Liver (tissue), 9 donors: ENCODE results near the gene EIF2B2. TPM values are rescaled to one million over a fixed set of nuclear protein-coding genes. Genes with fewer than 3 reads are reported as not detected.

Source experiments
- DNase-seq: peaks from one replicate; pipeline ENCODE4 v3.0.0-alpha.2; 2017; ENCODE audit warnings: low spot score
- H3K27ac ChIP-seq, 2 donors: one replicate each; pipeline ENCODE4 v1.7.0; 2013; ENCODE audit warnings: inconsistent platforms in 2 of 2, low read length in 2 of 2, control low read depth in 1 of 2, low read depth in 1 of 2, mild to moderate bottlenecking in 1 of 2
- H3K27me3 ChIP-seq, 4 donors: one replicate each; pipeline versions ENCODE4 v1.6.1 to v1.7.0; 2013; ENCODE audit warnings: low read length in 3 of 4, inconsistent platforms in 1 of 4, mild to moderate bottlenecking in 1 of 4, moderate library complexity in 1 of 4; ENCODE audit not compliant: control insufficient read depth in 4 of 4, insufficient read depth in 4 of 4
- H3K36me3 ChIP-seq, 4 donors: one replicate each; pipeline versions ENCODE4 v1.6.1 to v1.7.0; 2013; ENCODE audit warnings: low read length in 3 of 4, mild to moderate bottlenecking in 3 of 4, low read depth in 1 of 4, moderate library complexity in 1 of 4; ENCODE audit not compliant: control insufficient read depth in 4 of 4, insufficient read depth in 3 of 4
- H3K4me1 ChIP-seq, 4 donors: one replicate each; pipeline versions ENCODE4 v1.6.1 to v1.7.0; 2013; ENCODE audit warnings: low read length in 3 of 4, mild to moderate bottlenecking in 3 of 4, moderate library complexity in 1 of 4; ENCODE audit not compliant: control insufficient read depth in 4 of 4, insufficient read depth in 4 of 4
- H3K4me3 ChIP-seq, 3 donors: one replicate each; pipeline versions ENCODE4 v1.6.1 to v1.7.0; 2013; ENCODE audit warnings: low read length in 3 of 3, control low read depth in 1 of 3, low read depth in 1 of 3, mild to moderate bottlenecking in 1 of 3
- H3K9ac ChIP-seq, 2 donors: one replicate each; pipeline ENCODE4 v1.7.0; 2013; ENCODE audit warnings: low read length in 2 of 2, mild to moderate bottlenecking in 2 of 2, moderate library complexity in 2 of 2, control low read depth in 1 of 2, low read depth in 1 of 2
- H3K9me3 ChIP-seq, 4 donors: one replicate each; pipeline versions ENCODE4 v1.6.1 to v1.7.0; 2013; ENCODE audit warnings: low read length in 3 of 4; ENCODE audit not compliant: control insufficient read depth in 4 of 4
- EGR1 ChIP-seq, 2 donors: IDR thresholded peaks; 2 replicates each; pipeline ENCODE4 v1.6.1; 2016 to 2018; ENCODE audit warnings: antibody characterized with exemption in 2 of 2, low read depth in 2 of 2
- GABPA ChIP-seq, 2 donors: IDR thresholded peaks in 1 of 2; conservative IDR thresholded peaks in 1 of 2; 2 replicates each; pipeline ENCODE4 v1.6.1; 2016; ENCODE audit warnings: antibody characterized with exemption in 2 of 2, mild to moderate bottlenecking in 1 of 2, moderate library complexity in 1 of 2
- HNF4A ChIP-seq, 2 donors: conservative IDR thresholded peaks; 2 replicates each; pipeline ENCODE4 v1.6.1; 2016; ENCODE audit warnings: antibody characterized with exemption in 2 of 2, mild to moderate bottlenecking in 2 of 2
- HNF4G ChIP-seq: IDR thresholded peaks from 2 replicates; pipeline ENCODE4 v1.6.1; 2016; ENCODE audit warnings: antibody characterized with exemption
- RXRA ChIP-seq, 2 donors: IDR thresholded peaks; 2 replicates each; pipeline ENCODE4 v1.6.1; 2017 to 2018; ENCODE audit warnings: antibody characterized with exemption in 2 of 2, mild to moderate bottlenecking in 1 of 2
- SP1 ChIP-seq: IDR thresholded peaks from 2 replicates; pipeline ENCODE4 v1.6.1; 2018; ENCODE audit warnings: antibody characterized with exemption, mild to moderate bottlenecking
- TAF1 ChIP-seq: conservative IDR thresholded peaks from 2 replicates; pipeline ENCODE4 v1.6.1; 2016; ENCODE audit warnings: antibody characterized with exemption, mild to moderate bottlenecking
- YY1 ChIP-seq: IDR thresholded peaks from 2 replicates; pipeline ENCODE4 v1.6.1; 2016; ENCODE audit warnings: antibody characterized with exemption, mild to moderate bottlenecking
- WGBS: extraction: QIAGEN DNeasy Blood & Tissue Kit; methylation state at CpG from one replicate; pipeline ENCODE4 v1.1.7; 2013; 5-methylcytosine and 5-hydroxymethylcytosine counted together
- polyA plus RNA-seq, 2 donors: library from polyadenylated mRNA; stranded (reverse) in 1 of 2; unstranded in 1 of 2; fragments of 200-250 nt in 1 of 2; fragments of >200 nt in 1 of 2; fragmentation: Nextera tagmentation in 1 of 2; extraction: Ambion mirVana in 1 of 2; gene quantifications; one replicate each; pipeline versions ENCODE4 v1.2.1 to v1.2.3, GENCODE V29; 2013 to 2015
- total RNA-seq, 2 donors: library from RNA; depleted of rRNA; stranded (reverse); fragments of >200 nt; gene quantifications; one replicate each; pipeline ENCODE4 v1.2.3, GENCODE V29; 2014
- TF ChIP-seq, protein P1 (sequence below): fragments of 150-350 bp; IDR thresholded peaks from 2 replicates; pipeline ENCODE4 v1.5.1; 2017; ENCODE audit warnings: improper control_type of control experiment, low read depth, low read length; ENCODE audit not compliant: missing input control
- TF ChIP-seq, protein P2 (sequence below): IDR thresholded peaks from 2 replicates; pipeline ENCODE4 v1.6.1; 2016; ENCODE audit warnings: antibody characterized with exemption, mild to moderate bottlenecking
- TF ChIP-seq, protein P3 (sequence below): IDR thresholded peaks from 2 replicates; pipeline ENCODE4 v1.6.1; 2016; ENCODE audit warnings: antibody characterized with exemption
- TF ChIP-seq, protein P4 (sequence below): IDR thresholded peaks from 2 replicates; pipeline ENCODE4 v1.6.1; 2016; ENCODE audit warnings: antibody characterized with exemption
- donor health status: healthy.
- donor health status: healthy.
- donor health status: healthy.
- donor health status: healthy.
- donor health status: healthy.

The EIF2B2 gene
- total and polyA plus RNA-seq, 4 donors, result 16.2 to 23.6 (median 20.2) TPM

DNA sequence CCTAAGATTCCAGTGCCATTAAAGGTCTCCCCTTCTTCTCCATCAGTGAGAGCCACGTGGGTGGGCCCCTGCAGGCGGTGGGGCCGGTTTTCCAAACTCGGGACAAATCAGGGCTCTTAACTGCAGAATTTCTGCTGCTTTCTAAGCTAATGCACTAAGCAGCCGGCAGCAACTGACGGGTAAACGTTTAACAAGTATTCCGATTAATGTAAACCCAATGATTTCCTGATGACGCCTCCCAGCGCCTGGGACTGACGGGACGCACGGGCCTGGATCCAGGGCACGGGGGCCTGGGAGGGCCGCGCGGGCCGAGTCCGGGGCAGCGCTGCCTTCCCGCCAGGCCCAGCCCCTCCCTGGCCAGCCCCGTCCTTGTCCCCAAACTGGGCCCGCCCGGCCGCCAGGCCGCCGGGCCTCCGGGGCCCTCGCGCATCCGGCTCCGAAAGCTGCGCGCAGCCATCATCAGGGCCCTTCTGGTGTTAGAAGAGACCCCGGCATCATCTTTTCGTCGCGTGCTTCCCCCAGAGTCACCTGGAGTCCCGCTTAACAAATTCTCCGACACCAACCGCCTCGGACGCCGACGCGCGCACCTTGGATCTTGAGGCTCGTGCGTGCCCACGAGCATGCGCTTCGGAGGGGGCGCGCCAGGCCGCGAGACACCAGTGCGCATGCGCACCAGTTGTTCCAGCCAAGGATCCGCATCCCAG lies 48.3 kb downstream of the EIF2B2 start, which contains the start of gene MLH3:
Gene MLH3 (minus strand): TSS at position 616 of the 704 bp plus-strand sequence. CDS start 1,812 bp downstream, outside the sequence.
- WGBS, result under 1% methylated on average over 59 of the region's 59 CpGs

DNA sequence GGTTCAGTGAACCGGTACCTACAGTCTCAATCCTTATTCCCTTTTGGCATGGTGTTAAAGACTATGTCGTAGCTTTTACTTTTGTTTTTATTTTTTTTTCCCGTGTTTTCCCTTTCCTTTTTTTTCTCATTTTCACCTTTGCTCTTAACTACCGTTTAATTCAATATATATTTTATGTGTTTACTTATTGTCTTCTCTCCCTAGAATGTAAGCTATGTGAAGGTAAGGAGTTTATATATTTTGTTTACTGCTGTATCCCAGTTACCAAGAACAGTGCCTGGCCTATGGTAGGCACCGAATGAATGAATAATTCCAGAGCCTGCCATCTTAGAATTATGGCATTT lies 48.8 kb downstream of the EIF2B2 start:
- no peak for TF ChIP-seq SP1
- TF ChIP-seq GABPA (IDR thresholded peaks at IDR 0.05 in 1 of 2, conservative IDR thresholded peaks at IDR 0.05 in 1 of 2), result no peak
- TF ChIP-seq HNF4A (conservative IDR thresholded peaks at IDR 0.05), result peak in 1 of 2 donors; percentile 1
- TF ChIP-seq, protein P1, sequence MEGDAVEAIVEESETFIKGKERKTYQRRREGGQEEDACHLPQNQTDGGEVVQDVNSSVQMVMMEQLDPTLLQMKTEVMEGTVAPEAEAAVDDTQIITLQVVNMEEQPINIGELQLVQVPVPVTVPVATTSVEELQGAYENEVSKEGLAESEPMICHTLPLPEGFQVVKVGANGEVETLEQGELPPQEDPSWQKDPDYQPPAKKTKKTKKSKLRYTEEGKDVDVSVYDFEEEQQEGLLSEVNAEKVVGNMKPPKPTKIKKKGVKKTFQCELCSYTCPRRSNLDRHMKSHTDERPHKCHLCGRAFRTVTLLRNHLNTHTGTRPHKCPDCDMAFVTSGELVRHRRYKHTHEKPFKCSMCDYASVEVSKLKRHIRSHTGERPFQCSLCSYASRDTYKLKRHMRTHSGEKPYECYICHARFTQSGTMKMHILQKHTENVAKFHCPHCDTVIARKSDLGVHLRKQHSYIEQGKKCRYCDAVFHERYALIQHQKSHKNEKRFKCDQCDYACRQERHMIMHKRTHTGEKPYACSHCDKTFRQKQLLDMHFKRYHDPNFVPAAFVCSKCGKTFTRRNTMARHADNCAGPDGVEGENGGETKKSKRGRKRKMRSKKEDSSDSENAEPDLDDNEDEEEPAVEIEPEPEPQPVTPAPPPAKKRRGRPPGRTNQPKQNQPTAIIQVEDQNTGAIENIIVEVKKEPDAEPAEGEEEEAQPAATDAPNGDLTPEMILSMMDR, result no peak
- TF ChIP-seq, protein P2, sequence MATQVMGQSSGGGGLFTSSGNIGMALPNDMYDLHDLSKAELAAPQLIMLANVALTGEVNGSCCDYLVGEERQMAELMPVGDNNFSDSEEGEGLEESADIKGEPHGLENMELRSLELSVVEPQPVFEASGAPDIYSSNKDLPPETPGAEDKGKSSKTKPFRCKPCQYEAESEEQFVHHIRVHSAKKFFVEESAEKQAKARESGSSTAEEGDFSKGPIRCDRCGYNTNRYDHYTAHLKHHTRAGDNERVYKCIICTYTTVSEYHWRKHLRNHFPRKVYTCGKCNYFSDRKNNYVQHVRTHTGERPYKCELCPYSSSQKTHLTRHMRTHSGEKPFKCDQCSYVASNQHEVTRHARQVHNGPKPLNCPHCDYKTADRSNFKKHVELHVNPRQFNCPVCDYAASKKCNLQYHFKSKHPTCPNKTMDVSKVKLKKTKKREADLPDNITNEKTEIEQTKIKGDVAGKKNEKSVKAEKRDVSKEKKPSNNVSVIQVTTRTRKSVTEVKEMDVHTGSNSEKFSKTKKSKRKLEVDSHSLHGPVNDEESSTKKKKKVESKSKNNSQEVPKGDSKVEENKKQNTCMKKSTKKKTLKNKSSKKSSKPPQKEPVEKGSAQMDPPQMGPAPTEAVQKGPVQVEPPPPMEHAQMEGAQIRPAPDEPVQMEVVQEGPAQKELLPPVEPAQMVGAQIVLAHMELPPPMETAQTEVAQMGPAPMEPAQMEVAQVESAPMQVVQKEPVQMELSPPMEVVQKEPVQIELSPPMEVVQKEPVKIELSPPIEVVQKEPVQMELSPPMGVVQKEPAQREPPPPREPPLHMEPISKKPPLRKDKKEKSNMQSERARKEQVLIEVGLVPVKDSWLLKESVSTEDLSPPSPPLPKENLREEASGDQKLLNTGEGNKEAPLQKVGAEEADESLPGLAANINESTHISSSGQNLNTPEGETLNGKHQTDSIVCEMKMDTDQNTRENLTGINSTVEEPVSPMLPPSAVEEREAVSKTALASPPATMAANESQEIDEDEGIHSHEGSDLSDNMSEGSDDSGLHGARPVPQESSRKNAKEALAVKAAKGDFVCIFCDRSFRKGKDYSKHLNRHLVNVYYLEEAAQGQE, result peak; percentile 2
- TF ChIP-seq TAF1, result no peak
- TF ChIP-seq YY1, result no peak
- peak in 1 of 2 donors; percentile 83 for TF ChIP-seq RXRA (IDR thresholded peaks at IDR 0.05)
- TF ChIP-seq EGR1 (IDR thresholded peaks at IDR 0.05; ENCODE audit: low read depth in 2 of 2), result no peak
- Histone ChIP-seq H3K27me3 (no peaks in the 10 kb centered on the region), H3K9me3 (no peaks in the 10 kb centered on the region), H3K4me1 (peaks cover 0 to 7% (median 5%) of the 10 kb centered on the region in 4 donors), H3K4me3 (peak overlapping the region; percentile 61 to 84 (median 74)), H3K9ac (peak overlapping the region; percentile 90 to 92), H3K36me3 (no peaks in the 10 kb centered on the region), H3K27ac (peak overlapping the region; percentile 94 to 96)
- WGBS, result 20% methylated on average over 5 of the region's 5 CpGs
- no peak for DNase-seq

More for the DNA sequence above, 48.3 kb downstream of the EIF2B2 start, which contains the start of gene MLH3:
- TF ChIP-seq, protein P3, sequence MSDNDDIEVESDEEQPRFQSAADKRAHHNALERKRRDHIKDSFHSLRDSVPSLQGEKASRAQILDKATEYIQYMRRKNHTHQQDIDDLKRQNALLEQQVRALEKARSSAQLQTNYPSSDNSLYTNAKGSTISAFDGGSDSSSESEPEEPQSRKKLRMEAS, result peak; percentile 86
- no peak for TF ChIP-seq HNF4G
- peak in 1 of 2 donors; percentile 80 for TF ChIP-seq RXRA (IDR thresholded peaks at IDR 0.05)
- TF ChIP-seq, protein P2, result peak; percentile 8
- TF ChIP-seq, protein P4, sequence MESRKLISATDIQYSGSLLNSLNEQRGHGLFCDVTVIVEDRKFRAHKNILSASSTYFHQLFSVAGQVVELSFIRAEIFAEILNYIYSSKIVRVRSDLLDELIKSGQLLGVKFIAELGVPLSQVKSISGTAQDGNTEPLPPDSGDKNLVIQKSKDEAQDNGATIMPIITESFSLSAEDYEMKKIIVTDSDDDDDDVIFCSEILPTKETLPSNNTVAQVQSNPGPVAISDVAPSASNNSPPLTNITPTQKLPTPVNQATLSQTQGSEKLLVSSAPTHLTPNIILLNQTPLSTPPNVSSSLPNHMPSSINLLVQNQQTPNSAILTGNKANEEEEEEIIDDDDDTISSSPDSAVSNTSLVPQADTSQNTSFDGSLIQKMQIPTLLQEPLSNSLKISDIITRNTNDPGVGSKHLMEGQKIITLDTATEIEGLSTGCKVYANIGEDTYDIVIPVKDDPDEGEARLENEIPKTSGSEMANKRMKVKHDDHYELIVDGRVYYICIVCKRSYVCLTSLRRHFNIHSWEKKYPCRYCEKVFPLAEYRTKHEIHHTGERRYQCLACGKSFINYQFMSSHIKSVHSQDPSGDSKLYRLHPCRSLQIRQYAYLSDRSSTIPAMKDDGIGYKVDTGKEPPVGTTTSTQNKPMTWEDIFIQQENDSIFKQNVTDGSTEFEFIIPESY, result no peak
- TF ChIP-seq GABPA (IDR thresholded peaks at IDR 0.05 in 1 of 2, conservative IDR thresholded peaks at IDR 0.05 in 1 of 2), result no peak
- TF ChIP-seq YY1, result peak; percentile 22
- peak; percentile 29 to 42 for TF ChIP-seq HNF4A (conservative IDR thresholded peaks at IDR 0.05)
- Histone ChIP-seq H3K27ac (peak within 1 kb of the TSS; percentile 94 to 96), H3K4me1 (peaks cover 0 to 7% (median 5%) of the 10 kb centered on the region in 4 donors), H3K4me3 (peak within 1 kb of the TSS; percentile 61 to 84 (median 74)), H3K36me3 (no peaks in the 10 kb centered on the region), H3K9ac (peak within 1 kb of the TSS; percentile 90 to 92), H3K27me3 (no peaks in the 10 kb centered on the region), H3K9me3 (no peaks in the 10 kb centered on the region)
- peak; percentile 85 for DNase-seq
